IMR-90 (cell line): ENCODE data around the gene RNU5D-1. TPM values are rescaled to one million over a fixed set of nuclear protein-coding genes. Genes with fewer than 3 reads are reported as not detected.

Experiments
- ATAC-seq: fragments of 200-7000 bp; cut with Tn5 transposase; 2 replicates; pipeline ENCODE4 v1.9.1; 2020; ENCODE audit warnings: low read depth, mild to moderate bottlenecking, moderate library complexity
- BruUV-seq: library from RNA; stranded (reverse); fragments of 400-500 nt; replicated peaks from 2 replicates; lab custom pipeline; 2021; lab: Mats Ljungman, UMichigan
- CTCF ChIA-PET: fragments of 300-600 bp; formaldehyde crosslinking; extraction: SDS; loops from one replicate; lab custom pipeline; 2021; ENCODE audit warnings: antibody characterized with exemption; lab: Yijun Ruan, JAX
- POLR2A ChIA-PET: fragments of 300-600 bp; sonication (Branson Sonifier 250); formaldehyde crosslinking; loops from one replicate; lab custom pipeline; 2022; ENCODE audit warnings: antibody characterized with exemption; ENCODE audit not compliant: unreplicated experiment; lab: Charles Lee
- DNase-seq: peaks from one replicate; pipeline ENCODE4 v3.0.0; 2013
- H2AFZ ChIP-seq: replicated peaks from 2 replicates; pipeline ENCODE3; 2013; ENCODE audit warnings: low read length, mild to moderate bottlenecking; ENCODE audit not compliant: poor library complexity
- H2AK5ac ChIP-seq: 2 replicates; pipeline ENCODE4 v1.6.1; 2013; ENCODE audit warnings: low read depth, low read length, inconsistent platforms
- H2AK9ac ChIP-seq: replicated peaks from 2 replicates; pipeline ENCODE3; 2013; ENCODE audit warnings: mild to moderate bottlenecking, low read depth, low read length, moderate library complexity; ENCODE audit not compliant: poor library complexity
- H2BK120ac ChIP-seq: 2 replicates; pipeline ENCODE4 v1.6.1; 2013; ENCODE audit warnings: low read depth, low read length, inconsistent platforms
- H2BK15ac ChIP-seq: 3 replicates; pipeline ENCODE4 v1.6.1; 2013; ENCODE audit warnings: low read depth, low read length, inconsistent platforms
- H2BK20ac ChIP-seq: 2 replicates; pipeline ENCODE4 v1.6.1; 2013; ENCODE audit warnings: low read depth, mild to moderate bottlenecking, inconsistent platforms, low read length, moderate library complexity
- H2BK5ac ChIP-seq: 2 replicates; pipeline ENCODE4 v1.6.1; 2013; ENCODE audit warnings: mild to moderate bottlenecking, low read depth, low read length, inconsistent platforms; ENCODE audit not compliant: poor library complexity, severe bottlenecking
- H3K14ac ChIP-seq: replicated peaks from 2 replicates; pipeline ENCODE4 v1.6.1; 2013; ENCODE audit warnings: low read depth, low read length, inconsistent platforms
- H3K18ac ChIP-seq: 2 replicates; pipeline ENCODE4 v1.6.1; 2013; ENCODE audit warnings: low read depth, low read length, control low read depth
- H3K23ac ChIP-seq: 2 replicates; pipeline ENCODE4 v1.6.1; 2013; ENCODE audit warnings: low read depth, low read length, inconsistent platforms
- H3K27ac ChIP-seq: 2 replicates; pipeline ENCODE4 v1.5.1; 2013; ENCODE audit warnings: mild to moderate bottlenecking, control low read depth, low read length; ENCODE audit not compliant: insufficient read depth
- H3K27me3 ChIP-seq: 2 replicates; pipeline ENCODE4 v1.6.1; 2013; ENCODE audit warnings: low read length; ENCODE audit not compliant: control insufficient read depth, insufficient read depth
- H3K36me3 ChIP-seq: 2 replicates; pipeline ENCODE4 v1.6.1; 2013; ENCODE audit warnings: low read length, mixed read lengths; ENCODE audit not compliant: control insufficient read depth, insufficient read depth
- H3K4ac ChIP-seq: 2 replicates; pipeline ENCODE4 v1.6.1; 2013; ENCODE audit warnings: low read depth, low read length, inconsistent platforms
- H3K4me1 ChIP-seq: 2 replicates; pipeline ENCODE4 v1.6.1; 2013; ENCODE audit warnings: low read length, mixed read lengths; ENCODE audit not compliant: control insufficient read depth, insufficient read depth
- H3K4me2 ChIP-seq: 2 replicates; pipeline ENCODE4 v1.6.1; 2013; ENCODE audit warnings: low read depth, mild to moderate bottlenecking, control low read depth, low read length, moderate library complexity
- H3K4me3 ChIP-seq: 2 replicates; pipeline ENCODE4 v1.5.1; 2013; ENCODE audit warnings: low read depth, mild to moderate bottlenecking, control low read depth, low read length, moderate library complexity; ENCODE audit not compliant: insufficient read depth
- H3K56ac ChIP-seq: 2 replicates; pipeline ENCODE4 v1.6.1; 2013; ENCODE audit warnings: low read length, inconsistent platforms; ENCODE audit not compliant: insufficient read depth; ENCODE audit errors: extremely low read depth
- H3K79me1 ChIP-seq, 2 experiments: 2 replicates each; pipeline ENCODE4 v1.6.1; 2013; ENCODE audit warnings: low read length in 2 of 2, inconsistent platforms in 1 of 2, low read depth in 1 of 2
- H3K9ac ChIP-seq: 2 replicates; pipeline ENCODE4 v1.6.1; 2013; ENCODE audit warnings: low read depth, low read length, control low read depth
- H3K9me1 ChIP-seq: 2 replicates; pipeline ENCODE4 v1.6.1; 2013; ENCODE audit warnings: low read length, inconsistent platforms; ENCODE audit not compliant: insufficient read depth
- H3K9me3 ChIP-seq: 2 replicates; pipeline ENCODE4 v1.6.1; 2013; ENCODE audit warnings: low read length; ENCODE audit not compliant: control insufficient read depth, insufficient read depth
- H4K20me1 ChIP-seq: 2 replicates; pipeline ENCODE4 v1.6.1; 2013; ENCODE audit warnings: low read length, inconsistent platforms; ENCODE audit not compliant: insufficient read depth
- H4K5ac ChIP-seq: 2 replicates; pipeline ENCODE4 v1.6.1; 2013; ENCODE audit warnings: mild to moderate bottlenecking, low read depth, low read length, control low read depth
- H4K8ac ChIP-seq, 2 experiments: 2 replicates each; pipeline ENCODE4 v1.6.1; 2013; ENCODE audit warnings: low read depth in 2 of 2, low read length in 2 of 2, control low read depth in 1 of 2, inconsistent platforms in 1 of 2
- H4K91ac ChIP-seq: 2 replicates; pipeline ENCODE4 v1.6.1; 2013; ENCODE audit warnings: low read depth, low read length, inconsistent platforms; ENCODE audit not compliant: insufficient read depth
- BHLHE40 ChIP-seq: fragments of 150-350 bp; IDR thresholded peaks from 2 replicates; pipeline ENCODE4 v1.6.1; 2016; ENCODE audit warnings: mild to moderate bottlenecking, low read depth, low read length
- CEBPB ChIP-seq: IDR thresholded peaks from 2 replicates; pipeline ENCODE4 v1.6.1; 2012; ENCODE audit warnings: low read depth, low read length, improper control_type of control experiment
- ELK1 ChIP-seq: fragments of 150-350 bp; IDR thresholded peaks from 2 replicates; pipeline ENCODE4 v1.6.1; 2016; ENCODE audit warnings: low read depth, mild to moderate bottlenecking, low read length, moderate library complexity, borderline replicate concordance
- MAFK ChIP-seq: IDR thresholded peaks from 2 replicates; pipeline ENCODE4 v1.6.1; 2012; ENCODE audit warnings: low read depth, low read length, improper control_type of control experiment
- MAZ ChIP-seq: IDR thresholded peaks from 2 replicates; pipeline ENCODE4 v1.6.1; 2012; ENCODE audit warnings: low read depth, mild to moderate bottlenecking, low read length, improper control_type of control experiment, moderate library complexity, borderline replicate concordance
- MXI1 ChIP-seq: IDR thresholded peaks from 2 replicates; pipeline ENCODE4 v1.6.1; 2012; ENCODE audit warnings: low read depth, mild to moderate bottlenecking, low read length, moderate library complexity, borderline replicate concordance
- POLR2A ChIP-seq: IDR thresholded peaks from 2 replicates; pipeline ENCODE4 v1.6.1; 2012; ENCODE audit warnings: mild to moderate bottlenecking, low read depth, low read length
- RCOR1 ChIP-seq: IDR thresholded peaks from 2 replicates; pipeline ENCODE4 v1.6.1; 2012; ENCODE audit warnings: mild to moderate bottlenecking, low read length, improper control_type of control experiment; ENCODE audit not compliant: insufficient replicate concordance
- RFX5 ChIP-seq: IDR thresholded peaks from 2 replicates; pipeline ENCODE4 v1.8.0; 2012; ENCODE audit warnings: low read depth, mild to moderate bottlenecking, low read length, moderate library complexity
- SMC3 ChIP-seq: fragments of 150-350 bp; IDR thresholded peaks from 2 replicates; pipeline ENCODE4 v1.6.1; 2016; ENCODE audit warnings: low read depth, mild to moderate bottlenecking, antibody characterized with exemption, low read length, moderate library complexity
- WGBS, 2 experiments: methylation state at CpG; one replicate each; pipeline versions ENCODE4 v1.1.5 to v1.1.7; 2013; ENCODE audit warnings: missing lambda C conversion rate in 2 of 2; ENCODE audit not compliant: insufficient read length in 1 of 2; ENCODE audit errors: extremely low coverage in 2 of 2; 5-methylcytosine and 5-hydroxymethylcytosine counted together
- dilution Hi-C: fragments of 300-500 bp; cut with HindIII; formaldehyde crosslinking; loops from one replicate; pipeline ENCODE4 v1.14.3; 2018; ENCODE audit warnings: low sequenced_read_pairs; ENCODE audit not compliant: unreplicated experiment
- in situ Hi-C: fragments of 300-500 bp; cut with MboI; formaldehyde crosslinking; loops from 3 replicates; pipeline ENCODE4 v1.14.3; 2019; ENCODE audit warnings: low sequenced_read_pairs, inconsistent platforms, mixed read lengths
- intact Hi-C: fragments of 100-400 bp; cut with micrococcal nuclease; formaldehyde crosslinking; loops from 2 replicates; pipeline ENCODE4 v1.10.0; 2022
- polyA plus RNA-seq, 3 experiments: library from polyadenylated mRNA; depleted of rRNA; stranded (reverse); fragments of >200 nt; gene quantifications; 2 replicates each; pipeline ENCODE4 v1.2.3, GENCODE V29; 2012; ENCODE audit warnings: low replicate concordance in 1 of 3
- total RNA-seq: library from RNA; depleted of rRNA; stranded (reverse); fragments of >200 nt; gene quantifications from 2 replicates; pipeline ENCODE4 v1.2.3, GENCODE V29; 2012

RNU5D-1 gene
- total and polyA plus RNA-seq, 2 of the 4 experiments (the other 2 are of a cell fraction): not detected

- Histone ChIP-seq H2BK20ac (no peak overlapping the region), H4K5ac (no peak overlapping the region), H2BK15ac (no peak overlapping the region), H3K14ac (no peak overlapping the region), H3K9me3 (no peaks in the 10 kb centered on the region), H4K20me1 (no peaks in the 10 kb centered on the region), H3K18ac (no peak overlapping the region), H3K4me3 (no peak overlapping the region), H2BK5ac (no peak overlapping the region), H3K79me1 (no peaks in the 10 kb centered on the region), H2AFZ (no peak overlapping the region), H2BK120ac (no peak overlapping the region), H3K4me2 (no peak overlapping the region), H3K27me3 (peaks cover 19% of the 10 kb centered on the region), H3K56ac (no peak overlapping the region), H3K27ac (no peak overlapping the region), H3K23ac (no peak overlapping the region), H4K8ac (no peak overlapping the region), H3K4me1 (no peaks in the 10 kb centered on the region), H2AK9ac (no peak overlapping the region), H4K91ac (no peak overlapping the region), H3K4ac (no peak overlapping the region), H3K9me1 (no peaks in the 10 kb centered on the region), H3K9ac (no peak overlapping the region), H2AK5ac (no peak overlapping the region), H3K36me3 (no peaks in the 10 kb centered on the region)
- POLR2A ChIA-PET: no interaction called here
- ATAC-seq (no peak), DNase-seq (no peak)
- no peak for TF ChIP-seq POLR2A
- TF ChIP-seq CEBPB: no peak
- no peak for TF ChIP-seq MAFK
- TF ChIP-seq MAZ: no peak
- TF ChIP-seq BHLHE40: no peak
- no peak for TF ChIP-seq ELK1
- no peak for TF ChIP-seq MXI1
- no peak for TF ChIP-seq RCOR1
- TF ChIP-seq RFX5: no peak
- no peak for TF ChIP-seq SMC3
- in situ Hi-C loops: no loop called here
- CTCF ChIA-PET: no interaction called here
- no TSS peak for BruUV-seq
- dilution Hi-C loops: no loop called here
- intact Hi-C loops: no loop called here
- no CpG with 5 or more reads among the region's 2 CpGs for WGBS, 2 experiments
These were observed 37.8 kb downstream of the RNU5D-1 start for GRCh38 chr1:44693159-44693558.
